ENCODE data around the gene NPAS3.

- TF ChIP-seq EP300 (IDR thresholded peaks at IDR 0.05; ENCODE audit: low read depth in 2 of 2, low read length in 2 of 2) (no peak), EP300 (CRISPR knock-in tag; IDR thresholded peaks at IDR 0.05; ENCODE audit: borderline replicate concordance) (no peak), NFE2L2 (IDR thresholded peaks at IDR 0.05; ENCODE audit: low read length) (no peak), MYNN (CRISPR knock-in tag; IDR thresholded peaks at IDR 0.05; ENCODE audit: low read depth) (no peak), CBX2 (IDR thresholded peaks at IDR 0.05; ENCODE audit: low read depth, low read length) (no peak), CBX2 (CRISPR knock-in tag; IDR thresholded peaks at IDR 0.05; ENCODE audit: low read depth) (no peak), HNRNPH1 (optimal IDR thresholded peaks at IDR 0.05; ENCODE audit: low read depth, low read length) (no peak)
These were observed 897.7 kb downstream of the NPAS3 start for GRCh38 chr14:33836203-33836899.

All from HepG2 (cell line).